Iris pigment epithelial cell (primary cell): ENCODE measurements around the gene LMO7.

Source experiments
- DNase-seq: peaks from one replicate; pipeline ENCODE4 v3.0.0-alpha.2; 2011; ENCODE audit warnings: low read depth

LMO7 gene

GRCh38 chr13:75801388-75801945 is 165.3 kb downstream of the LMO7 start:
- DNase-seq: no peak

- DNase-seq: no peak
Observed at GRCh38 chr13:75802161-75802560, 166.0 kb downstream of the LMO7 start.

GRCh38 chr13:75803164-75803611 is 167.1 kb downstream of the LMO7 start:
- no peak for DNase-seq

- no peak for DNase-seq
Observed at GRCh38 chr13:75804054-75804453, 167.9 kb downstream of the LMO7 start.

GRCh38 chr13:75804605-75805004 is 168.5 kb downstream of the LMO7 start:
- no peak for DNase-seq

- DNase-seq: no peak
Observed at GRCh38 chr13:75806117-75806516, 170.0 kb downstream of the LMO7 start.

- DNase-seq: no peak
Observed at GRCh38 chr13:75811361-75811760, 175.2 kb downstream of the LMO7 start.

GRCh38 chr13:75811841-75812240 is 175.7 kb downstream of the LMO7 start:
- no peak for DNase-seq

- DNase-seq: peak; percentile 45
Observed at GRCh38 chr13:75812751-75813181, 176.6 kb downstream of the LMO7 start.

- no peak for DNase-seq
Observed at GRCh38 chr13:75813323-75813722, 177.2 kb downstream of the LMO7 start.

- no peak for DNase-seq
Observed at GRCh38 chr13:75818179-75818967, 182.2 kb downstream of the LMO7 start.

GRCh38 chr13:75818968-75819225 is 182.8 kb downstream of the LMO7 start:
- no peak for DNase-seq

- DNase-seq: no peak
Observed at GRCh38 chr13:75825161-75825560, 189.0 kb downstream of the LMO7 start.

- DNase-seq: no peak
Observed at GRCh38 chr13:75825594-75825993, 189.5 kb downstream of the LMO7 start.

GRCh38 chr13:75826391-75826790 is 190.3 kb downstream of the LMO7 start:
- no peak for DNase-seq

GRCh38 chr13:75829830-75830229 is 193.7 kb downstream of the LMO7 start:
- peak; percentile 14 for DNase-seq

- peak; percentile 63 for DNase-seq
Observed at GRCh38 chr13:75830842-75831241, 194.7 kb downstream of the LMO7 start.

- DNase-seq: no peak
Observed at GRCh38 chr13:75831389-75831788, 195.3 kb downstream of the LMO7 start.

- no peak for DNase-seq
Observed at GRCh38 chr13:75832812-75833211, 196.7 kb downstream of the LMO7 start.

- DNase-seq: no peak
Observed at GRCh38 chr13:75836441-75836840, 200.3 kb downstream of the LMO7 start.

- no peak for DNase-seq
Observed at GRCh38 chr13:75838366-75839005, 202.4 kb downstream of the LMO7 start.

GRCh38 chr13:75839406-75839805 is 203.3 kb downstream of the LMO7 start:
- DNase-seq: no peak

- no peak for DNase-seq
Observed at GRCh38 chr13:75841905-75842304, 205.8 kb downstream of the LMO7 start.

GRCh38 chr13:75843074-75843473 is 206.9 kb downstream of the LMO7 start:
- no peak for DNase-seq
